Endothelial cell of umbilical vein (primary cell): ENCODE results near the gene PIK3R6. TPM values are rescaled to one million over a fixed set of nuclear protein-coding genes. Genes with fewer than 3 reads are reported as not detected.

Experiments
- BruUV-seq: library from RNA; stranded (reverse); fragments of 400-500 nt; replicated peaks from 2 replicates; lab custom pipeline; 2021; lab: Mats Ljungman, UMichigan
- CTCF ChIA-PET: fragments of 300-600, 350-600 bp; sonication (Branson Sonifier 250); formaldehyde crosslinking; loops from one replicate; lab custom pipeline; 2021; ENCODE audit warnings: antibody characterized with exemption, inconsistent platforms; lab: Charles Lee
- POLR2A ChIA-PET: fragments of 300-600, 350-600 bp; sonication (Branson Sonifier 250); formaldehyde crosslinking; loops from one replicate; lab custom pipeline; 2021; ENCODE audit warnings: antibody characterized with exemption, inconsistent platforms; lab: Charles Lee
- DNase-seq: peaks from one replicate; pipeline ENCODE4 v3.0.0-alpha.2; 2011; ENCODE audit warnings: low read depth, low spot score
- FAIRE-seq: peaks from 2 replicates; lab custom pipeline; 2011; peaks lifted over from hg19 to GRCh38; lab: Jason Lieb, UNC
- H2AFZ ChIP-seq: 2 replicates; pipeline ENCODE4 v1.6.0; 2012; ENCODE audit warnings: low read depth, low read length, control low read depth, inconsistent platforms
- H3K27ac ChIP-seq: 2 replicates; pipeline ENCODE4 v1.5.1; 2011; ENCODE audit warnings: low read depth, mild to moderate bottlenecking, control low read depth, low read length, moderate library complexity; ENCODE audit not compliant: insufficient read depth
- H3K27me3 ChIP-seq, 2 experiments: 2 replicates each; pipeline versions ENCODE4 v1.6.0 to v1.6.1; 2011; ENCODE audit warnings: low read length in 2 of 2, mixed read lengths in 1 of 2; ENCODE audit not compliant: control insufficient read depth in 2 of 2, insufficient read depth in 2 of 2
- H3K36me3 ChIP-seq, 2 experiments: 2 replicates in 1 of 2; 3 replicates in 1 of 2; pipeline ENCODE4 v1.5.1; 2011; ENCODE audit warnings: low read length in 2 of 2, mild to moderate bottlenecking in 1 of 2, moderate library complexity in 1 of 2; ENCODE audit not compliant: control insufficient read depth in 2 of 2, insufficient read depth in 2 of 2; ENCODE audit errors: extremely low read depth in 1 of 2
- H3K4me1 ChIP-seq: 3 replicates; pipeline ENCODE4 v1.5.1; 2011; ENCODE audit warnings: mild to moderate bottlenecking, low read length; ENCODE audit not compliant: control insufficient read depth, insufficient read depth; ENCODE audit errors: extremely low read depth
- H3K4me2 ChIP-seq: 2 replicates; pipeline ENCODE4 v1.6.1; 2011; ENCODE audit warnings: low read length, control low read depth, mixed read lengths; ENCODE audit not compliant: insufficient read depth
- H3K4me3 ChIP-seq, 3 experiments: fragments of 200-600 bp in 1 of 3; sonication (generic), shearing (Covaris generic) in 1 of 3; replicated peaks in 1 of 3; 2 replicates each; pipeline ENCODE4 v1.5.1; 2011 to 2016; ENCODE audit warnings: control low read depth in 3 of 3, low read length in 3 of 3, mild to moderate bottlenecking in 2 of 3, inconsistent platforms in 1 of 3, low read depth in 1 of 3, moderate library complexity in 1 of 3; ENCODE audit not compliant: insufficient read depth in 1 of 3
- H3K79me2 ChIP-seq: 2 replicates; pipeline ENCODE4 v1.6.0; 2012; ENCODE audit warnings: low read length, inconsistent platforms; ENCODE audit not compliant: control insufficient read depth, insufficient read depth
- H3K9ac ChIP-seq: replicated peaks from 2 replicates; pipeline ENCODE3; 2011; ENCODE audit warnings: low read length, control low read depth; ENCODE audit not compliant: insufficient read depth; ENCODE audit errors: extremely low read depth
- H3K9me1 ChIP-seq: replicated peaks from 3 replicates; pipeline ENCODE4 v1.6.0; 2011; ENCODE audit warnings: mild to moderate bottlenecking, low read length; ENCODE audit not compliant: control insufficient read depth, insufficient read depth; ENCODE audit errors: extremely low read depth
- H3K9me3 ChIP-seq: replicated peaks from 2 replicates; pipeline ENCODE4 v1.5.1; 2012; ENCODE audit warnings: low read length, inconsistent platforms; ENCODE audit not compliant: control insufficient read depth, insufficient read depth
- H4K20me1 ChIP-seq: replicated peaks from 2 replicates; pipeline ENCODE3; 2011; ENCODE audit warnings: mild to moderate bottlenecking, low read length; ENCODE audit not compliant: control insufficient read depth, insufficient read depth; ENCODE audit errors: extremely low read depth
- CTCF ChIP-seq, 2 donors: IDR thresholded peaks; 1 replicate in 1 of 2; 2 replicates in 1 of 2; pipeline ENCODE4 v1.5.1; 2011; ENCODE audit warnings: low read length in 2 of 2, mild to moderate bottlenecking in 2 of 2, moderate library complexity in 2 of 2, control low read depth in 1 of 2, inconsistent platforms in 1 of 2, low read depth in 1 of 2; ENCODE audit not compliant: insufficient read depth in 1 of 2; ENCODE audit errors: extremely low read depth in 1 of 2
- EZH2 ChIP-seq: IDR thresholded peaks from 2 replicates; pipeline ENCODE4 v1.6.1; 2012; ENCODE audit warnings: borderline replicate concordance, low read depth, mild to moderate bottlenecking, moderate library complexity, low read length, inconsistent platforms; ENCODE audit not compliant: severe bottlenecking
- FOS ChIP-seq: IDR thresholded peaks from 2 replicates; pipeline ENCODE4 v1.6.1; 2011; ENCODE audit warnings: mild to moderate bottlenecking, low read length, moderate library complexity, borderline replicate concordance; ENCODE audit not compliant: insufficient read depth
- GATA2 ChIP-seq: IDR thresholded peaks from 2 replicates; pipeline ENCODE4 v1.7.0; 2011; ENCODE audit warnings: low read depth, mild to moderate bottlenecking, moderate library complexity, mixed read lengths, low read length; ENCODE audit not compliant: insufficient read length, insufficient read depth
- JUN ChIP-seq: IDR thresholded peaks from 2 replicates; pipeline ENCODE4 v1.6.1; 2011; ENCODE audit warnings: borderline replicate concordance, low read depth; ENCODE audit not compliant: insufficient read length, insufficient read depth
- MAX ChIP-seq: IDR thresholded peaks from 2 replicates; pipeline ENCODE4 v1.6.1; 2011; ENCODE audit not compliant: insufficient read depth, insufficient read length
- MYC ChIP-seq: IDR thresholded peaks from one replicate; pipeline ENCODE4 v1.6.1; 2011; ENCODE audit warnings: mild to moderate bottlenecking, low read depth, low read length
- POLR2A ChIP-seq: IDR thresholded peaks from 2 replicates; pipeline ENCODE4 v1.6.1; 2012; ENCODE audit warnings: low read depth, mild to moderate bottlenecking, control low read depth, low read length
- POLR2AphosphoS5 ChIP-seq: IDR thresholded peaks from 2 replicates; pipeline ENCODE4 v1.6.1; 2012; ENCODE audit warnings: low read depth, mild to moderate bottlenecking, control low read depth, low read length, moderate library complexity; ENCODE audit not compliant: insufficient read depth
- dilution Hi-C: fragments of 300-500 bp; cut with MboI; formaldehyde crosslinking; loops from one replicate; pipeline ENCODE4 v1.15.0; 2019; ENCODE audit warnings: low sequenced_read_pairs; ENCODE audit not compliant: extremely low pct_ligation_motif_present
- intact Hi-C: fragments of 100-400 bp; cut with micrococcal nuclease; formaldehyde crosslinking; loops from one replicate; pipeline ENCODE4 v1.10.0; 2022
- polyA plus RNA-seq, 4 experiments: library from polyadenylated mRNA; depleted of rRNA in 3 of 4; stranded (reverse) in 3 of 4; unstranded in 1 of 4; fragments of >200 nt; gene quantifications; 2 replicates each; pipeline versions ENCODE4 v1.2.1 to v1.2.3, GENCODE V29; 2011 to 2012; ENCODE audit warnings: missing spikeins in 1 of 4
- total RNA-seq: library from RNA; stranded (reverse); gene quantifications from 2 replicates; pipeline ENCODE4 v1.2.3, GENCODE V29; 2021

Gene PIK3R6
- total and polyA plus RNA-seq, 2 donors (not counting 3 experiments of a cell fraction or from before 2014, with no cell fraction given) = not detected

GRCh38 chr17:8838551-8839095, 28.9 kb downstream of the PIK3R6 start:
- intact Hi-C loops (no loop called here), dilution Hi-C loops (no loop called here)
- no peaks in the 10 kb centered on the region for H3K36me3 ChIP-seq
- TF ChIP-seq CTCF (IDR thresholded peaks at IDR 0.05; ENCODE audit: extremely low read depth in 1 of 2, insufficient read depth in 1 of 2, low read depth in 1 of 2, low read length in 2 of 2) = no peak
- no peak for TF ChIP-seq GATA2
- TF ChIP-seq MYC = no peak
- no peak for TF ChIP-seq JUN
- no peak for TF ChIP-seq POLR2AphosphoS5
- no peak for TF ChIP-seq FOS
- TF ChIP-seq EZH2 = no peak
- no peak for TF ChIP-seq MAX
- TF ChIP-seq POLR2A = no peak
- H3K9ac ChIP-seq = no peak overlapping the region
- no peaks in the 10 kb centered on the region for H3K27me3 ChIP-seq
- no peaks in the 10 kb centered on the region for H3K4me1 ChIP-seq
- no TSS peak for BruUV-seq
- no peak for DNase-seq
- H2AFZ ChIP-seq = no peak overlapping the region
- no peaks in the 10 kb centered on the region for H4K20me1 ChIP-seq
- H3K9me3 ChIP-seq = no peaks in the 10 kb centered on the region
- no peaks in the 10 kb centered on the region for H3K9me1 ChIP-seq
- no peaks in the 10 kb centered on the region for H3K79me2 ChIP-seq
- ChIA-PET POLR2A (no interaction called here), CTCF (interaction anchor here (1.4 kb wide), 1 partner anchor 93 kb away, joined by 3 read pairs; no protein-coding TSS in a partner anchor)
- no peak overlapping the region for H3K4me2 ChIP-seq
- no peak for FAIRE-seq
- no peak overlapping the region for H3K4me3 ChIP-seq
- no peak overlapping the region for H3K27ac ChIP-seq
